Esophagus squamous epithelium (tissue), 5 donors: ENCODE data around the gene GABRA4. TPM values are rescaled to one million over a fixed set of nuclear protein-coding genes. Genes with fewer than 3 reads are reported as not detected.

Experiments used
- DNase-seq: peaks from one replicate; lab custom pipeline; 2025; lab: John Stamatoyannopoulos, UW
- H3K27ac ChIP-seq, 4 donors: fragments of 200-600 bp; sonication (generic); one replicate each; pipeline ENCODE4 v1.5.1; 2016 to 2019; ENCODE audit warnings: mild to moderate bottlenecking in 1 of 4
- H3K27me3 ChIP-seq, 4 donors: fragments of 200-600 bp; sonication (generic); 1 replicate in 3 of 4; 2 replicates in 1 of 4; pipeline versions ENCODE4 v1.5.1 to v1.6.0; 2017 to 2021; ENCODE audit warnings: antibody characterized with exemption in 1 of 4
- H3K36me3 ChIP-seq, 3 donors: fragments of 200-600 bp; sonication (generic); one replicate each; pipeline ENCODE4 v1.5.1; 2016 to 2019
- H3K4me1 ChIP-seq, 3 donors: fragments of 200-600 bp; sonication (generic); one replicate each; pipeline ENCODE4 v1.5.1; 2017 to 2019
- H3K4me3 ChIP-seq, 4 donors: fragments of 200-600 bp; sonication (generic); 1 replicate in 3 of 4; 2 replicates in 1 of 4; pipeline ENCODE4 v1.5.1; 2016 to 2019; ENCODE audit warnings: mild to moderate bottlenecking in 2 of 4, moderate library complexity in 1 of 4
- H3K9me3 ChIP-seq, 3 donors: fragments of 200-600 bp; sonication (generic); one replicate each; pipeline ENCODE4 v1.5.1; 2016 to 2019
- POLR2A ChIP-seq, 4 donors: fragments of 450-650 bp; IDR thresholded peaks; one replicate each; pipeline ENCODE4 v1.6.1; 2017; ENCODE audit warnings: antibody characterized with exemption in 4 of 4, mild to moderate bottlenecking in 4 of 4, moderate library complexity in 3 of 4
- WGBS, 2 donors: methylation state at CpG; one replicate each; pipeline ENCODE4 v1.1.5; 2018; 5-methylcytosine and 5-hydroxymethylcytosine counted together
- intact Hi-C: fragments of 100-400 bp; cut with DNase I; formaldehyde crosslinking; loops from one replicate; pipeline ENCODE4 v1.15.0; 2022
- total RNA-seq, 4 donors: library from RNA; depleted of rRNA; stranded (reverse); fragments of >200 nt; gene quantifications; one replicate each; pipeline ENCODE4 v1.1.0, GENCODE V29; 2016
- TF ChIP-seq, protein P1 (sequence below), 6 experiments: fragments of 450-650 bp in 4 of 6; fragments of 200-600 bp in 2 of 6; sonication (generic) in 2 of 6; IDR thresholded peaks; one replicate each; pipeline ENCODE4 v1.5.1; 2016 to 2019; ENCODE audit warnings: antibody characterized with exemption in 6 of 6, mild to moderate bottlenecking in 4 of 6, moderate library complexity in 4 of 6
- donor health status: DM: yes; HTN: yes; CAD: no.

Gene GABRA4
- total RNA-seq, 4 donors from 2014 or later = under 0.01 to 2.3 (median 0.13) TPM; not detected in 1

DNA sequence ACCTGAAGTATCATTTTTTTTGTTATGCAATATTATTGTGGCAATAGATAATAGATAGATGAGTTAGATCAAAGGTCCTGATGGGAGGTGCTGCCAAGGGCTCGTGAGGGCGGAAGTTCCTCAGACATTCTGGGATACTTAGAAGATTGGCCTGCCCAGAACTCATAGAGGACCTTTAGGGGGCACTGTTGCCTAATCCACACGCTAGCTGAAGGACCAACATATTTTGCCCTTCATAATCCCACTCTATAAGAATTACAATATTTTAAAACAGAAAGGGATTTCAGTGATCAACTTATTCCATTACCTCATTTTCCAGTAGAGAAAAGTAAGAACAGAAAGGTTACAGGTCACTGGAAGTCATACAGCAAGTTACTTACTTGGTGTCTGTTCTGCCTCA lies 61.4 kb downstream of the GABRA4 start:
- no peak overlapping the region for H3K27ac ChIP-seq
- no peaks in the 10 kb centered on the region for H3K9me3 ChIP-seq
- H3K4me3 ChIP-seq = no peak overlapping the region
- 32 to 40% methylated on average over 3 of the region's 3 CpGs for WGBS, 2 donors
- no peaks in the 10 kb centered on the region for H3K27me3 ChIP-seq
- H3K36me3 ChIP-seq = no peaks in the 10 kb centered on the region
- TF ChIP-seq POLR2A (IDR thresholded peaks at IDR 0.05) = no peak
- TF ChIP-seq, protein P1, sequence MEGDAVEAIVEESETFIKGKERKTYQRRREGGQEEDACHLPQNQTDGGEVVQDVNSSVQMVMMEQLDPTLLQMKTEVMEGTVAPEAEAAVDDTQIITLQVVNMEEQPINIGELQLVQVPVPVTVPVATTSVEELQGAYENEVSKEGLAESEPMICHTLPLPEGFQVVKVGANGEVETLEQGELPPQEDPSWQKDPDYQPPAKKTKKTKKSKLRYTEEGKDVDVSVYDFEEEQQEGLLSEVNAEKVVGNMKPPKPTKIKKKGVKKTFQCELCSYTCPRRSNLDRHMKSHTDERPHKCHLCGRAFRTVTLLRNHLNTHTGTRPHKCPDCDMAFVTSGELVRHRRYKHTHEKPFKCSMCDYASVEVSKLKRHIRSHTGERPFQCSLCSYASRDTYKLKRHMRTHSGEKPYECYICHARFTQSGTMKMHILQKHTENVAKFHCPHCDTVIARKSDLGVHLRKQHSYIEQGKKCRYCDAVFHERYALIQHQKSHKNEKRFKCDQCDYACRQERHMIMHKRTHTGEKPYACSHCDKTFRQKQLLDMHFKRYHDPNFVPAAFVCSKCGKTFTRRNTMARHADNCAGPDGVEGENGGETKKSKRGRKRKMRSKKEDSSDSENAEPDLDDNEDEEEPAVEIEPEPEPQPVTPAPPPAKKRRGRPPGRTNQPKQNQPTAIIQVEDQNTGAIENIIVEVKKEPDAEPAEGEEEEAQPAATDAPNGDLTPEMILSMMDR (IDR thresholded peaks at IDR 0.05) = peak in 3 of 6 experiments; percentile 20 to 35 (median 30)
- no peak for DNase-seq
- no peaks in the 10 kb centered on the region for H3K4me1 ChIP-seq
- intact Hi-C loops = no loop called here

DNA sequence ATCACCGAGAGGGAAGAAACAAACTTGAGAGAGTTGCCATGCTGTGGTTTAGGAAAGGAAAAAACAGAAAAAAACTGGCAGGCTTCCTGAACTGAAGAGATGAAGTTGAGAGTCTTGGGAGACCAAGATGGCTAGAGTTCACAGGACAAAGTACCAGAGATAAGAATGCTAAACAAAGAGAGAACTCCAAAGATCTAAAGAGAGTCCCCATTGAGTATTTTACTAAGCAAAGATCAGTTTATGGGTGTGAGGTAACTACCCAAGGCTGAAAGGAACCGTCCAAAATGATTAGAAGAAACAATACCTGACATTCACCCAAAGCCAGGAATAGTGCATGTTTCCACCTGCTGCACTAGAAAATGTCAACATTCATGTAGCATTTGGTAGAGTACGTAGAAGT lies 62.5 kb downstream of the GABRA4 start:
- H3K27me3 ChIP-seq = no peaks in the 10 kb centered on the region
- DNase-seq = no peak
- H3K27ac ChIP-seq = no peak overlapping the region
- 39 to 40% methylated on average over 3 of the region's 3 CpGs for WGBS, 2 donors
- intact Hi-C loops = no loop called here
- no peaks in the 10 kb centered on the region for H3K9me3 ChIP-seq
- H3K36me3 ChIP-seq = no peaks in the 10 kb centered on the region
- no peak overlapping the region for H3K4me3 ChIP-seq
- H3K4me1 ChIP-seq = no peaks in the 10 kb centered on the region
- no peak for TF ChIP-seq POLR2A (IDR thresholded peaks at IDR 0.05)
- TF ChIP-seq, protein P1 (IDR thresholded peaks at IDR 0.05) = no peak

DNA sequence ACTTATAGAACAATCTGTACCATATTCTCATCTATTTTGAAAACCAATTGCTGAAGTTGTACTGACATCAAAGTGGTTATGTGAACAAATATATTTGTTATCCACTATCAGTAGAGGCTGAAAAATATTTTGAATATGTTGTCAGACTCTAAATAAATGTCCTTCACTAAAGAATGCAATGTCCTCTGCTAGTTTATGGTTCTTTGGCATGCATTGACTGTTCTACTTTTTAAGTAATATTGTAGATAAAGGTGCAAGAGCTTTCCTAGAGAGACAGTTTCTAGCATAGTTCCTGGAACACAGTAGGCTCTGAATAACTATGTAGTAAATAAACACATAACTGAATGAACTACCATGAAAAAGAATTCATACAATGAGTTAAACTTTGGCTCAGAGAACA lies 66.2 kb downstream of the GABRA4 start:
- no peak for TF ChIP-seq POLR2A (IDR thresholded peaks at IDR 0.05)
- TF ChIP-seq, protein P1 (IDR thresholded peaks at IDR 0.05) = no peak
- intact Hi-C loops = no loop called here
- no peak overlapping the region for H3K4me3 ChIP-seq

DNA sequence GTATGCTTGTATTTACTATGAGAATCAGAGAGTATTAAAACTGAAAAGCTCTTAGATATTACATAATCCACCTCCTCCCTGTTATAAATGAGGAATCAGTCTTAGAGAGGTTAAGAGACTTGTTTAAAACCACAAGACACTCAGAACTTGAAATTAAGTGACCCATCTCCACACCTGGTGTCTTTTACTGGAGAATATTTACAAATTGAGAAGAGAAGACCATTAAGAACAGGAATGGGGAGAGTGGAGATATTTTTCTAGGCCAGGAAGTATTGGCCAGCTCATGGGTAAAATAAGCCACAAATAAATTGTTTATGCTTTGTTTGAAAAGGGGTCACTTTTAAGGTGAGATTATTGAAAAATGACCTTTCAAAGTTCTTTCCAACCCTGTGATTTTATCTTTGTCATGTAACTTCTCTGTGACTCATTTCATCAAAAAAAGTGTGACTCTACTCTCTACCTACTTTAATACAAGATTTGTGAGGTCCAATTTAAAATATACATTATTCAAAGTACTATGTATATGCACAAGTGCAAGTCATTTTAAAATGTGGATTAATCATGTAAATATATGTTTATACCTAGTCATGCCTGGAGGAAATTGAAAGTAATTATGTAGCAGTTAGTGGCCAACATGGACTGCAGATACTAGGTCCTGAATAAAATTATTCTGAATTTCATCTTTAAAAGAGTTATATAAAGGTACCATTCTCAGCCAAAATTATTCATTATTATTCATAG lies 68.4 kb downstream of the GABRA4 start:
- Histone ChIP-seq H3K27me3 (no peaks in the 10 kb centered on the region), H3K27ac (no peak overlapping the region), H3K4me1 (no peaks in the 10 kb centered on the region), H3K4me3 (no peak overlapping the region), H3K36me3 (no peaks in the 10 kb centered on the region), H3K9me3 (no peaks in the 10 kb centered on the region)
- intact Hi-C loops = no loop called here
- TF ChIP-seq, protein P1 (IDR thresholded peaks at IDR 0.05) = no peak
- TF ChIP-seq POLR2A (IDR thresholded peaks at IDR 0.05) = no peak
- no peak for DNase-seq

More for the DNA sequence above, 66.2 kb downstream of the GABRA4 start:
- Histone ChIP-seq H3K27me3 (no peaks in the 10 kb centered on the region), H3K9me3 (no peaks in the 10 kb centered on the region), H3K36me3 (no peaks in the 10 kb centered on the region), H3K27ac (no peak overlapping the region), H3K4me1 (no peaks in the 10 kb centered on the region)
- DNase-seq = no peak

DNA sequence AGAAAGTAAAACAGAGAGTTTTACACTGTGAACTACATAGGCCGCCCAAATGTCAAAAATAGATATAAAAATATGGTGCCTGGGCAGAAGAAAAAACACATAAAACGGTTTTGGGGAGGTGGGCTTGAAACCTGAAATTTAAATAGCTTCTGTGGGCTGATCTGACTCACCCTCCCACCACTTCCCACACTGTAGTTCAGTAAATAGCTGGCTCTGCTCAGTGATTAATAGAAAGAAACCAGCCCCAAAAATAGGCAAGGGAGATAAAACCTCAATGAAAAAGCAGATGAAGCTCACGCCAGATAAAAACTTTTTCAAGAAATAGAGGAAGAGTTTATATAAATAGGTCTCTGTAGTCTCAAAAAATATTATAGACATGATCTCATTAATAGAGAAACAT lies 71.2 kb downstream of the GABRA4 start:
- no peak overlapping the region for H3K27ac ChIP-seq
- no peaks in the 10 kb centered on the region for H3K9me3 ChIP-seq
- intact Hi-C loops = no loop called here
- H3K4me3 ChIP-seq = no peak overlapping the region
- WGBS, 2 donors = 54 to 59% methylated on average over 3 of the region's 3 CpGs
- no peak for DNase-seq
- H3K4me1 ChIP-seq = no peaks in the 10 kb centered on the region
- no peaks in the 10 kb centered on the region for H3K27me3 ChIP-seq
- H3K36me3 ChIP-seq = no peaks in the 10 kb centered on the region
- TF ChIP-seq, protein P1 (IDR thresholded peaks at IDR 0.05) = no peak
- no peak for TF ChIP-seq POLR2A (IDR thresholded peaks at IDR 0.05)
